Left cardiac atrium (tissue), 4 donors: ENCODE measurements around the gene MPV17. TPM values are rescaled to one million over a fixed set of nuclear protein-coding genes. Genes with fewer than 3 reads are reported as not detected.
"Not testable (repeated sequence)": the region's sequence is repeated elsewhere in the genome, so short reads cannot be mapped to it uniquely, and the experiment has no call there.

Source experiments
- ATAC-seq, 2 donors: fragments of 200-7000 bp; cut with Tn5 transposase; one replicate each; pipeline ENCODE4 v1.9.1; 2020; ENCODE audit warnings: mild to moderate bottlenecking in 2 of 2, moderate library complexity in 2 of 2
- DNase-seq: peaks from one replicate; pipeline ENCODE4 v3.0.0-alpha.2; 2020
- intact Hi-C, 2 donors: fragments of 100-400 bp; cut with DNase I; formaldehyde crosslinking; loops; one replicate each; pipeline versions ENCODE4 v1.14.1 to v1.15.1; 2022 to 2023
- total RNA-seq, 2 donors: library from RNA; stranded (reverse); fragmentation: NEBNext Ultra II Directional; extraction: Animal tissue kit (Norgen Biotek cat#: 25700); gene quantifications; one replicate each; pipeline ENCODE4 v1.2.1, GENCODE V29; 2021
- donor health status: DM: no; HTN: yes; CAD: no.
- donor health status: DM: no; HTN: yes; CAD: no; lungs with severe emphysema.
- donor health status: DM: yes; HTN: yes; CAD: no.
- donor health status: Dilated cardiomyopathy.

Gene MPV17
- total RNA-seq, 2 donors from 2014 or later: 52.7 to 60.9 TPM

GRCh38 chr2:27335311-27335710 lies 12.4 kb upstream of the MPV17 start:
- intact Hi-C loops: no loop called here
- no peak for ATAC-seq
- DNase-seq: no peak

GRCh38 chr2:27324720-27325119 lies 1.8 kb upstream of the MPV17 start:
- ATAC-seq (no peak), DNase-seq (no peak)
- intact Hi-C loops: loop anchor here in 1 of 2 donors (5.0 kb wide), 1 partner anchor 43 kb away; no protein-coding TSS in a partner anchor

GRCh38 chr2:27323596-27324285 lies 844 bp upstream of the MPV17 start:
- intact Hi-C loops: loop anchor here in 1 of 2 donors (5.0 kb wide), 1 partner anchor 44 kb away; no protein-coding TSS in a partner anchor
- peak in 1 of 2 donors; percentile 10 for ATAC-seq
- DNase-seq: no peak

- peak; percentile 6 to 30 for ATAC-seq
- intact Hi-C loops: loop anchor here in 1 of 2 donors (5.0 kb wide), 1 partner anchor 45 kb away; no protein-coding TSS in a partner anchor
- DNase-seq: peak; percentile 35
Observed at GRCh38 chr2:27322301-27322765, 564 bp downstream of the MPV17 start.

GRCh38 chr2:27320958-27321543 lies 1.8 kb downstream of the MPV17 start:
- intact Hi-C loops: loop anchor here in 1 of 2 donors (5.0 kb wide), 1 partner anchor 46 kb away; no protein-coding TSS in a partner anchor
- DNase-seq (peak; percentile 84), ATAC-seq (peak; percentile 63 to 84)

GRCh38 chr2:27319839-27320238 lies 3.1 kb downstream of the MPV17 start:
- DNase-seq, ATAC-seq: not testable (repeated sequence)
- intact Hi-C loops: loop anchor here in 1 of 2 donors (5.0 kb wide), 1 partner anchor 47 kb away; no protein-coding TSS in a partner anchor

GRCh38 chr2:27316655-27317412 lies 6.1 kb downstream of the MPV17 start:
- DNase-seq (peak; percentile 26), ATAC-seq (peak in 1 of 2 donors; percentile 6)
- intact Hi-C loops: no loop called here

- ATAC-seq (no peak), DNase-seq (no peak)
- intact Hi-C loops: no loop called here
Observed at GRCh38 chr2:27315122-27315521, 7.8 kb downstream of the MPV17 start.

GRCh38 chr2:27314709-27315108 lies 8.2 kb downstream of the MPV17 start:
- intact Hi-C loops: no loop called here
- DNase-seq (no peak), ATAC-seq (no peak)

GRCh38 chr2:27313882-27314645 lies 8.8 kb downstream of the MPV17 start:
- no peak for ATAC-seq
- no peak for DNase-seq
- intact Hi-C loops: no loop called here

GRCh38 chr2:27312152-27312551 lies 10.7 kb downstream of the MPV17 start:
- intact Hi-C loops: no loop called here
- DNase-seq: no peak
- ATAC-seq: no peak

- intact Hi-C loops: no loop called here
- ATAC-seq (no peak), DNase-seq (no peak)
Observed at GRCh38 chr2:27309651-27310050, 13.2 kb downstream of the MPV17 start.

- ATAC-seq (peak; percentile 22 to 38), DNase-seq (peak; percentile 56)
- intact Hi-C loops: no loop called here
Observed at GRCh38 chr2:27308359-27308881, 14.5 kb downstream of the MPV17 start, which contains the start of gene UCN. Gene UCN, minus strand, starts transcription at chr2:27308445. Its CDS starts 550 bp downstream, at chr2:27307895.

- intact Hi-C loops: no loop called here
- ATAC-seq (peak in 1 of 2 donors; percentile 8), DNase-seq (peak; percentile 40)
Observed at GRCh38 chr2:27307545-27308358, 15.1 kb downstream of the MPV17 start.

GRCh38 chr2:27307287-27307544 lies 15.7 kb downstream of the MPV17 start:
- no peak for ATAC-seq

GRCh38 chr2:27306573-27307286 lies 16.2 kb downstream of the MPV17 start:
- ATAC-seq (peak in 1 of 2 donors; percentile 4), DNase-seq (peak; percentile 25)
- intact Hi-C loops: no loop called here

More at GRCh38 chr2:27307287-27307544, 15.7 kb downstream of the MPV17 start:
- DNase-seq: no peak
- intact Hi-C loops: no loop called here

GRCh38 chr2:27306136-27306535 lies 16.8 kb downstream of the MPV17 start:
- intact Hi-C loops: no loop called here
- DNase-seq: no peak
- peak in 1 of 2 donors; percentile 1 for ATAC-seq
